Thyroid gland (tissue), 4 donors: ENCODE data around the gene ACKR3. TPM values are rescaled to one million over a fixed set of nuclear protein-coding genes. Genes with fewer than 3 reads are reported as not detected.

Source experiments
- DNase-seq, 2 donors: peaks; one replicate each; pipeline ENCODE4 v3.0.0-alpha.2; 2019
- H3K27ac ChIP-seq, 3 donors: fragments of 200-600 bp; sonication (generic); 1 replicate in 2 of 3; 2 replicates in 1 of 3; pipeline ENCODE4 v1.5.1; 2016 to 2019; ENCODE audit warnings: mild to moderate bottlenecking in 1 of 3, moderate library complexity in 1 of 3
- H3K27me3 ChIP-seq: fragments of 200-600 bp; sonication (generic); one replicate; pipeline ENCODE4 v1.5.1; 2019
- H3K36me3 ChIP-seq, 2 donors: fragments of 200-600 bp; sonication (generic); one replicate each; pipeline ENCODE4 v1.5.1; 2016 to 2019
- H3K4me1 ChIP-seq, 2 donors: fragments of 200-600 bp; sonication (generic); one replicate each; pipeline ENCODE4 v1.5.1; 2017 to 2019
- H3K4me3 ChIP-seq, 3 donors: fragments of 200-600 bp; sonication (generic); replicated peaks in 1 of 3; 1 replicate in 2 of 3; 2 replicates in 1 of 3; pipeline ENCODE4 v1.5.1; 2016; ENCODE audit warnings: mild to moderate bottlenecking in 1 of 3
- H3K9me3 ChIP-seq: fragments of 200-600 bp; sonication (generic); one replicate; pipeline ENCODE4 v1.5.1; 2017
- POLR2A ChIP-seq, 2 donors: fragments of 450-650 bp; IDR thresholded peaks; one replicate each; pipeline ENCODE4 v1.6.1; 2017; ENCODE audit warnings: antibody characterized with exemption in 2 of 2, mild to moderate bottlenecking in 2 of 2, moderate library complexity in 1 of 2
- WGBS, 2 donors: methylation state at CpG; one replicate each; pipeline ENCODE4 v1.1.5; 2017; 5-methylcytosine and 5-hydroxymethylcytosine counted together
- intact Hi-C: fragments of 100-400 bp; cut with DNase I; formaldehyde crosslinking; loops from one replicate; pipeline ENCODE4 v1.15.1; 2023
- total RNA-seq, 4 donors: library from RNA; depleted of rRNA; stranded (reverse); fragments of >200 nt; gene quantifications; one replicate each; pipeline ENCODE4 v1.2.3, GENCODE V29; 2016
- TF ChIP-seq, protein P1 (sequence below), 6 experiments: fragments of 200-600 bp in 3 of 6; fragments of 450-650 bp in 3 of 6; sonication (generic) in 3 of 6; IDR thresholded peaks; one replicate each; pipeline ENCODE4 v1.5.1; 2016 to 2019; ENCODE audit warnings: antibody characterized with exemption in 6 of 6, mild to moderate bottlenecking in 2 of 6, inconsistent platforms in 1 of 6, moderate library complexity in 1 of 6

The ACKR3 gene
- total RNA-seq, 4 donors from 2014 or later: 32.2 to 68.5 (median 54.8) TPM

- intact Hi-C loops: no loop called here
These were observed 21.2 kb downstream of the ACKR3 start for GRCh38 chr2:236590846-236591245.

GRCh38 chr2:236592821-236593220 is 23.2 kb downstream of the ACKR3 start:
- no peaks in the 10 kb centered on the region for H3K27me3 ChIP-seq
- no peak overlapping the region for H3K4me3 ChIP-seq
- intact Hi-C loops: no loop called here
- H3K4me1 ChIP-seq: peaks cover 7 to 11% of the 10 kb centered on the region in 2 donors
- peak; percentile 20 to 31 for DNase-seq
- WGBS, 2 donors: 48 to 64% methylated on average over 14 of the region's 14 CpGs
- no peaks in the 10 kb centered on the region for H3K36me3 ChIP-seq
- H3K9me3 ChIP-seq: no peaks in the 10 kb centered on the region
- no peak overlapping the region for H3K27ac ChIP-seq
- no peak for TF ChIP-seq POLR2A (IDR thresholded peaks at IDR 0.05)
- TF ChIP-seq, protein P1, sequence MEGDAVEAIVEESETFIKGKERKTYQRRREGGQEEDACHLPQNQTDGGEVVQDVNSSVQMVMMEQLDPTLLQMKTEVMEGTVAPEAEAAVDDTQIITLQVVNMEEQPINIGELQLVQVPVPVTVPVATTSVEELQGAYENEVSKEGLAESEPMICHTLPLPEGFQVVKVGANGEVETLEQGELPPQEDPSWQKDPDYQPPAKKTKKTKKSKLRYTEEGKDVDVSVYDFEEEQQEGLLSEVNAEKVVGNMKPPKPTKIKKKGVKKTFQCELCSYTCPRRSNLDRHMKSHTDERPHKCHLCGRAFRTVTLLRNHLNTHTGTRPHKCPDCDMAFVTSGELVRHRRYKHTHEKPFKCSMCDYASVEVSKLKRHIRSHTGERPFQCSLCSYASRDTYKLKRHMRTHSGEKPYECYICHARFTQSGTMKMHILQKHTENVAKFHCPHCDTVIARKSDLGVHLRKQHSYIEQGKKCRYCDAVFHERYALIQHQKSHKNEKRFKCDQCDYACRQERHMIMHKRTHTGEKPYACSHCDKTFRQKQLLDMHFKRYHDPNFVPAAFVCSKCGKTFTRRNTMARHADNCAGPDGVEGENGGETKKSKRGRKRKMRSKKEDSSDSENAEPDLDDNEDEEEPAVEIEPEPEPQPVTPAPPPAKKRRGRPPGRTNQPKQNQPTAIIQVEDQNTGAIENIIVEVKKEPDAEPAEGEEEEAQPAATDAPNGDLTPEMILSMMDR (IDR thresholded peaks at IDR 0.05): no peak

More at GRCh38 chr2:236590846-236591245, 21.2 kb downstream of the ACKR3 start:
- DNase-seq: no peak
- H3K36me3 ChIP-seq: no peaks in the 10 kb centered on the region
- H3K4me1 ChIP-seq: peaks cover 4 to 7% of the 10 kb centered on the region in 2 donors
- no peaks in the 10 kb centered on the region for H3K9me3 ChIP-seq
- WGBS, 2 donors: 91 to 93% methylated on average over 8 of the region's 8 CpGs
- no peak for TF ChIP-seq POLR2A (IDR thresholded peaks at IDR 0.05)
- TF ChIP-seq, protein P1 (IDR thresholded peaks at IDR 0.05): no peak
- H3K4me3 ChIP-seq: no peak overlapping the region
- H3K27ac ChIP-seq: no peak overlapping the region
- H3K27me3 ChIP-seq: no peaks in the 10 kb centered on the region

DNA sequence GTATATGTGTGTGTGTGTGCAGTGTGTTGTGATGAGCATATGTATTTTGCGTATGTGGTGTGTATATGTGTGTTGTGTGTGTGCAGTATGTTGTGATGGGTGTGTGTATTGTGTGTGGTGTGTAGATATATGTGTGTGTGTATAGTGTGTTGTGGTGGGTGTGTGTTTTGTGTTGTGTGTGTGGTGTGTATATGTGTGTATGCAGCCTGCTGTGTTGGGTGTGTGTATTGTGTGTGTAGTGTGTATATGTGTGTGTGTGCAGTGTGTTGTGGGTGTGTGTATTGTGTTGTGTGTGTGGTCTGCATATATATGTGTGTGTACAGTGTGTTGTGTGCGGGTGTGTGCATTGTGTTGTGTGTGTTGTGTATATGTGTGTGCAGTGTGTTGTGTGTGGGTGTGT is 23.9 kb downstream of the ACKR3 start:
- intact Hi-C loops: no loop called here
- Histone ChIP-seq H3K36me3 (no peaks in the 10 kb centered on the region), H3K27me3 (no peaks in the 10 kb centered on the region), H3K4me1 (peaks cover 7 to 12% of the 10 kb centered on the region in 2 donors), H3K9me3 (no peaks in the 10 kb centered on the region), H3K4me3 (no peak overlapping the region), H3K27ac (no peak overlapping the region)
- DNase-seq: no peak
- no peak for TF ChIP-seq POLR2A (IDR thresholded peaks at IDR 0.05)
- TF ChIP-seq, protein P1 (IDR thresholded peaks at IDR 0.05): no peak
- WGBS, 2 donors: 92 to 94% methylated on average over 2 of the region's 2 CpGs

- Histone ChIP-seq H3K27ac (no peak overlapping the region), H3K36me3 (no peaks in the 10 kb centered on the region), H3K4me3 (no peak overlapping the region), H3K4me1 (peaks cover 7 to 12% of the 10 kb centered on the region in 2 donors), H3K9me3 (no peaks in the 10 kb centered on the region), H3K27me3 (no peaks in the 10 kb centered on the region)
- no peak for TF ChIP-seq POLR2A (IDR thresholded peaks at IDR 0.05)
- TF ChIP-seq, protein P1 (IDR thresholded peaks at IDR 0.05): no peak
- intact Hi-C loops: no loop called here
- no peak for DNase-seq
These were observed 24.3 kb downstream of the ACKR3 start for GRCh38 chr2:236593956-236594355.

DNA sequence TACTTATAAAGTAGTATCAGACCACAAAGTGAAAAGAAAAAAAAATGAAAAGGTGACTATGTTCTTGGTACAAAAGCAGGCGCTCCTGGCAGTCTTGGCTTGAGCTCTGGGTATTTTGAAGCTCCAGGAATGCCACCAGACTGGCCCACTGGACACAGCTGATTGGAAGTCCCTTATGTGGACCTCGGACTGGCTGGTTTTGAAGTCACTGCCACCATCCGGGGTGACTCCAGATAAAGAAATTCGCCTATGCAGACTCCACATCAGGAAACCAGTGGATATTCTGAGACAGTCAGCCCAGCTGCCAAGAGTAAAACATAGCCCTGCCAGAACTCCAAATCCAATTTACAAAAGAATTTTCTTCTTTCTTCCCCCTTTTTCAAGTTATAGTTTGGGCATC is 28.0 kb downstream of the ACKR3 start:
- no peaks in the 10 kb centered on the region for H3K9me3 ChIP-seq
- no peaks in the 10 kb centered on the region for H3K36me3 ChIP-seq
- no peak overlapping the region for H3K4me3 ChIP-seq
- H3K27ac ChIP-seq: peak overlapping the region in 1 of 3 donors; percentile 23
- intact Hi-C loops: no loop called here
- no peak for TF ChIP-seq POLR2A (IDR thresholded peaks at IDR 0.05)
- TF ChIP-seq, protein P1 (IDR thresholded peaks at IDR 0.05): no peak
- 58 to 68% methylated on average over 4 of the region's 4 CpGs for WGBS, 2 donors
- H3K27me3 ChIP-seq: no peaks in the 10 kb centered on the region
- peak; percentile 26 to 50 for DNase-seq
- peaks cover 5 to 12% of the 10 kb centered on the region in 2 donors for H3K4me1 ChIP-seq
